H1 (cell line): Measurements from ENCODE around the gene SNX33. TPM values are rescaled to one million over a fixed set of nuclear protein-coding genes. Genes with fewer than 3 reads are reported as not detected.

ENCODE experiments used
- BCL11A ChIP-seq, 2 experiments: IDR thresholded peaks; one replicate each; pipeline ENCODE4 v1.6.1; 2011; ENCODE audit warnings: low read depth in 2 of 2, low read length in 2 of 2, mild to moderate bottlenecking in 2 of 2
- CHD7 ChIP-seq: fragments of 300-600 bp; sonication (generic); IDR thresholded peaks from 2 replicates; pipeline ENCODE4 v1.7.1; 2012; ENCODE audit warnings: low read length, moderate library complexity, mild to moderate bottlenecking, inconsistent platforms; ENCODE audit not compliant: insufficient replicate concordance
- HDAC6 ChIP-seq: IDR thresholded peaks from one replicate; pipeline ENCODE4 v1.7.1; 2012; ENCODE audit warnings: low read depth, mild to moderate bottlenecking, inconsistent platforms, low read length, moderate library complexity
- KDM4A ChIP-seq: IDR thresholded peaks from one replicate; pipeline ENCODE4 v1.7.1; 2012; ENCODE audit warnings: low read depth, mild to moderate bottlenecking, moderate library complexity, low read length, inconsistent platforms; ENCODE audit not compliant: severe bottlenecking
- KDM5A ChIP-seq: fragments of 200-600 bp; IDR thresholded peaks from 2 replicates; pipeline ENCODE4 v1.7.1; 2012; ENCODE audit warnings: mild to moderate bottlenecking, low read length, inconsistent platforms, mixed read lengths
- RAD21 ChIP-seq, 2 experiments: IDR thresholded peaks in 1 of 2; conservative IDR thresholded peaks in 1 of 2; 2 replicates each; pipeline ENCODE4 v1.6.1; 2011; ENCODE audit warnings: low read depth in 2 of 2, low read length in 2 of 2, improper control_type of control experiment in 1 of 2, inconsistent platforms in 1 of 2, mild to moderate bottlenecking in 1 of 2, moderate library complexity in 1 of 2
- RBBP5 ChIP-seq: IDR thresholded peaks from 2 replicates; pipeline ENCODE4 v1.7.1; 2012; ENCODE audit warnings: low read depth, mild to moderate bottlenecking, inconsistent platforms, low read length, moderate library complexity, borderline replicate concordance
- SRF ChIP-seq: IDR thresholded peaks from 2 replicates; pipeline ENCODE4 v1.6.1; 2011; ENCODE audit warnings: mild to moderate bottlenecking, low read depth, low read length, moderate library complexity
- SUZ12 ChIP-seq: fragments of 200-600 bp; sonication (generic); IDR thresholded peaks from 2 replicates; pipeline ENCODE4 v1.6.1; 2012; ENCODE audit warnings: mild to moderate bottlenecking, inconsistent platforms, low read length, moderate library complexity, mixed read lengths
- TCF12 ChIP-seq: IDR thresholded peaks from 2 replicates; pipeline ENCODE4 v1.6.1; 2011; ENCODE audit warnings: low read depth, mild to moderate bottlenecking, low read length
- polyA plus RNA-seq, 7 experiments: library from polyadenylated mRNA; depleted of rRNA in 3 of 7; stranded (reverse) in 5 of 7; unstranded in 2 of 7; fragments of >200 nt in 5 of 7; fragments of 200-250 nt in 2 of 7; gene quantifications; 1 replicate in 5 of 7; 2 replicates in 1 of 7; 4 replicates in 1 of 7; pipeline versions ENCODE4 v1.2.1 to v1.2.3, GENCODE V29; 2011 to 2013; ENCODE audit warnings: missing spikeins in 2 of 7, mixed read lengths in 2 of 7
- total RNA-seq: library from RNA; stranded (reverse); fragmentation: NEBNext Ultra II Directional; extraction: Animal tissue kit (Norgen Biotek cat#: 25700); gene quantifications from 2 replicates; pipeline ENCODE4 v1.2.1, GENCODE V29; 2021

Gene SNX33
- total and polyA plus RNA-seq, 2 of the 8 experiments (the other 6 are each of a cell fraction or from before 2014, with no cell fraction given): 14.3 to 22.9 TPM

GRCh38 chr15:75653347-75653913, 5.7 kb downstream of the SNX33 start (continued):
- TF ChIP-seq CHD7: no peak
- TF ChIP-seq RBBP5: no peak
- TF ChIP-seq KDM5A: no peak
- no peak for TF ChIP-seq SUZ12
- no peak for TF ChIP-seq HDAC6
- TF ChIP-seq KDM4A: no peak
- no peak for TF ChIP-seq BCL11A (IDR thresholded peaks at IDR 0.05; ENCODE audit: low read depth in 2 of 2, low read length in 2 of 2)
- no peak for TF ChIP-seq SRF
- no peak for TF ChIP-seq TCF12
- no peak for TF ChIP-seq RAD21 (IDR thresholded peaks at IDR 0.05 in 1 of 2, conservative IDR thresholded peaks at IDR 0.05 in 1 of 2; ENCODE audit: low read depth in 2 of 2, low read length in 2 of 2)
- TF ChIP-seq, all 59 proteins: peak for 0
